ENCODE results near the gene DNAJB14.

- TF ChIP-seq POLR2A (IDR thresholded peaks at IDR 0.05) (no peak), CTCF (IDR thresholded peaks at IDR 0.05) (no peak)
Observed at GRCh38 chr4:99979872-99980271, 33.5 kb upstream of the DNAJB14 start.
